ENCODE data around the gene ASPRV1. TPM values are rescaled to one million over a fixed set of nuclear protein-coding genes. Genes with fewer than 3 reads are reported as not detected.

ASPRV1 gene
- total and polyA plus RNA-seq, 2 donors from 2014 or later, result 1.6 to 2.1 TPM

DNA sequence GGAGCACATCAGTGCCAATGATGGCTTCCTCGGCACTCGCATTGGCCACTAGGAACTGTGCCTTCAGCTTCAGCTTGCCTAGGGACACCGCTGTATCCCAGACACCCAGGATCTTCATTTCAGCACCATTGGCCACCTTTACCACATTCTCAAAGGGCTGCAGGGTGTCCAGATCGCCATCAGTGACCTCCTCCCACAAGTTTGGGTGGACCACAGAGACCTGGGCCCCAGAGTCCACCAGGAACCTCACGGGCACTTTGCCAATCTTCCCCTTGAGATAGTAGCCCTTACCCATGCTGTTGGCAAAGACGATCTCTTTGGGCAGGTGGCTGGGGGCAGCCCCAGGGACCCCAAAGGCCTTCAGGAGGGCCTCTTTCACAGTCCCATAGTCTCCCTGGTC lies 610 bp downstream of the ASPRV1 start:
- peaks cover 0 to 3% (median 2%) of the 10 kb centered on the region in 3 donors for H3K4me1 ChIP-seq (ENCODE audit: control insufficient read depth in 2 of 3, insufficient read depth in 2 of 3, low read depth in 1 of 3, low read length in 3 of 3)
- no peak for FAIRE-seq
- no peaks in the 10 kb centered on the region for H3K27me3 ChIP-seq (ENCODE audit: control insufficient read depth, insufficient read depth, low read length)
- H3K4me3 ChIP-seq (ENCODE audit: low read length in 3 of 3), result no peak overlapping the region
- no peaks in the 10 kb centered on the region for H3K36me3 ChIP-seq (ENCODE audit: control insufficient read depth in 2 of 3, insufficient read depth in 3 of 3, low read length in 3 of 3)
- no peak overlapping the region for H3K27ac ChIP-seq (ENCODE audit: low read depth in 2 of 2, low read length in 2 of 2)
- no peaks in the 10 kb centered on the region for H3K9me3 ChIP-seq (ENCODE audit: control insufficient read depth in 2 of 3, insufficient read depth in 1 of 3, low read length in 3 of 3)
- no peak for DNase-seq
- TF ChIP-seq, protein P1, sequence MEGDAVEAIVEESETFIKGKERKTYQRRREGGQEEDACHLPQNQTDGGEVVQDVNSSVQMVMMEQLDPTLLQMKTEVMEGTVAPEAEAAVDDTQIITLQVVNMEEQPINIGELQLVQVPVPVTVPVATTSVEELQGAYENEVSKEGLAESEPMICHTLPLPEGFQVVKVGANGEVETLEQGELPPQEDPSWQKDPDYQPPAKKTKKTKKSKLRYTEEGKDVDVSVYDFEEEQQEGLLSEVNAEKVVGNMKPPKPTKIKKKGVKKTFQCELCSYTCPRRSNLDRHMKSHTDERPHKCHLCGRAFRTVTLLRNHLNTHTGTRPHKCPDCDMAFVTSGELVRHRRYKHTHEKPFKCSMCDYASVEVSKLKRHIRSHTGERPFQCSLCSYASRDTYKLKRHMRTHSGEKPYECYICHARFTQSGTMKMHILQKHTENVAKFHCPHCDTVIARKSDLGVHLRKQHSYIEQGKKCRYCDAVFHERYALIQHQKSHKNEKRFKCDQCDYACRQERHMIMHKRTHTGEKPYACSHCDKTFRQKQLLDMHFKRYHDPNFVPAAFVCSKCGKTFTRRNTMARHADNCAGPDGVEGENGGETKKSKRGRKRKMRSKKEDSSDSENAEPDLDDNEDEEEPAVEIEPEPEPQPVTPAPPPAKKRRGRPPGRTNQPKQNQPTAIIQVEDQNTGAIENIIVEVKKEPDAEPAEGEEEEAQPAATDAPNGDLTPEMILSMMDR (IDR thresholded peaks at IDR 0.05; ENCODE audit: borderline replicate concordance, extremely low read depth, insufficient read depth), result no peak
- no peak overlapping the region for H3K9ac ChIP-seq (ENCODE audit: low read length in 3 of 3)
- intact Hi-C loops (cut with DNase I), result no loop called here

DNA sequence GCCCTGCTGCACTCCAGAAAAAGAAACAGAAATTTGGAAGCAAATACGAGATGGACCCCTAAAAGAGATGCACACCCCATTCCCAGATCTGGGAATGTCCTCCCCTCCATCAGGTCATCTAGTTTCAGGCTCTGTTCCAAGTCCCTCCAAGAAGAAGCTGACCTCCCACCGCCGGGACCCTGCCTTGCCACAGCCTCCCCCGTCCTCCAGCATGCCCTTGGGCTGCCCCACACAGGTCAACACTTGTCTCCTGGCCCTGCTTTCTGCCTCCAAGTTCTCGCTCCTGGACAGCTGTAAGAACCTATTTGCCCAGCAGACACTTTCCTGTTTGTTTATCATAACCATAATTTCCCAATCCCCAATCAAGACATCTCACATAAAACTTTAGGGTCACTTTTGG lies 2.0 kb downstream of the ASPRV1 start:
- H3K9ac ChIP-seq (ENCODE audit: low read length in 3 of 3), result no peak overlapping the region
- intact Hi-C loops (cut with DNase I), result no loop called here
- H3K4me3 ChIP-seq (ENCODE audit: low read length in 3 of 3), result no peak overlapping the region
- H3K27ac ChIP-seq (ENCODE audit: low read depth in 2 of 2, low read length in 2 of 2), result no peak overlapping the region
- no peaks in the 10 kb centered on the region for H3K27me3 ChIP-seq (ENCODE audit: control insufficient read depth, insufficient read depth, low read length)
- TF ChIP-seq, protein P1 (IDR thresholded peaks at IDR 0.05; ENCODE audit: borderline replicate concordance, extremely low read depth, insufficient read depth), result no peak
- H3K36me3 ChIP-seq (ENCODE audit: control insufficient read depth in 2 of 3, insufficient read depth in 3 of 3, low read length in 3 of 3), result no peaks in the 10 kb centered on the region
- FAIRE-seq, result no peak
- peaks cover 0 to 2% (median 0%) of the 10 kb centered on the region in 3 donors for H3K4me1 ChIP-seq (ENCODE audit: control insufficient read depth in 2 of 3, insufficient read depth in 2 of 3, low read depth in 1 of 3, low read length in 3 of 3)
- no peak for DNase-seq
- H3K9me3 ChIP-seq (ENCODE audit: control insufficient read depth in 2 of 3, insufficient read depth in 1 of 3, low read length in 3 of 3), result no peaks in the 10 kb centered on the region

DNA sequence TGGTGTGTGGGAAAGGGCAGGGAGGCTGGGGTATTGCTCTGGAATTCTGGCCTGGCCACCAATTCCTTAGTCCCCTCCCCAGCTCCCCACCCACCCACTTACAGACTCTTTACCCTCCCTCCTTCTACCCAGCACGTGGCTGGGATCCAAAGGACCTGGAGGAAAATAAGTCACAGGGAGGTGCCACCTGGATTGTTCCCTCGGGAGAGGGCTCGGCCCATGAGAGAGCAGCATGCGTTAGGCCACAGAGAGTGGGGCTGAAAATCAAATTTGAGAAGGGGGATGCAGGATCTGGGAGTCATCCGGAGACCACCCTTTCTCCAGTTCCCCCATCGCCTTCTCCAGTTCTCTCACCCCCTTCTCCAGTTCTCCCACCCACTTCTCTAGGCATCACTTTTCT lies 3.0 kb downstream of the ASPRV1 start:
- no peaks in the 10 kb centered on the region for H3K9me3 ChIP-seq (ENCODE audit: control insufficient read depth in 2 of 3, insufficient read depth in 1 of 3, low read length in 3 of 3)
- no peaks in the 10 kb centered on the region for H3K36me3 ChIP-seq (ENCODE audit: control insufficient read depth in 2 of 3, insufficient read depth in 3 of 3, low read length in 3 of 3)
- H3K9ac ChIP-seq (ENCODE audit: low read length in 3 of 3), result no peak overlapping the region
- intact Hi-C loops (cut with DNase I), result no loop called here
- no peaks in the 10 kb centered on the region for H3K4me1 ChIP-seq (ENCODE audit: control insufficient read depth in 2 of 3, insufficient read depth in 2 of 3, low read depth in 1 of 3, low read length in 3 of 3)
- DNase-seq, result no peak
- FAIRE-seq, result no peak
- H3K27ac ChIP-seq (ENCODE audit: low read depth in 2 of 2, low read length in 2 of 2), result no peak overlapping the region
- H3K4me3 ChIP-seq (ENCODE audit: low read length in 3 of 3), result no peak overlapping the region
- H3K27me3 ChIP-seq (ENCODE audit: control insufficient read depth, insufficient read depth, low read length), result no peaks in the 10 kb centered on the region
- TF ChIP-seq, protein P1 (IDR thresholded peaks at IDR 0.05; ENCODE audit: borderline replicate concordance, extremely low read depth, insufficient read depth), result no peak

DNA sequence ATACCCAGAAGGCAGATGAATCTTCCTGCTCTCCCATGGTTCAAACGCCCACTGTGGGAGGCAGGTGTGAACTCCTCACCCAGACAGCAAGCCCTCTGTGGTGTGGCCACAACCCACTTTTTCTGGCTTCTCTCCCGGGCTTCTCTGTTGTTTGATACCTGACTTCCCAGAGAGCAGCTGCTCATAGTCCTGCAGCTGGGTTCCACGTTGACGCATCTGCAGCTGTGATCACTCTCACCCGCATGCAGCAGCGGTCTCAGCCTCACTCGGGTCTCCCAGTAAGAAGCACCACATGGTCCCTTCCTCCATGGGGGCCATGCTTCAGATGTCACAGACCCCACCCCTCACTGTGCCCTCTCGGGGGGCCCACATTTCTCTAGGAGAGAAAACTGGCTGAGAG lies 3.5 kb downstream of the ASPRV1 start:
- intact Hi-C loops (cut with DNase I), result no loop called here
- DNase-seq, result peak in 2 of 5 donors; percentile 8 to 37
- FAIRE-seq, result no peak

More for the DNA sequence above, 3.5 kb downstream of the ASPRV1 start:
- H3K9ac ChIP-seq (ENCODE audit: low read length in 3 of 3), result no peak overlapping the region
- no peaks in the 10 kb centered on the region for H3K9me3 ChIP-seq (ENCODE audit: control insufficient read depth in 2 of 3, insufficient read depth in 1 of 3, low read length in 3 of 3)
- H3K27ac ChIP-seq (ENCODE audit: low read depth in 2 of 2, low read length in 2 of 2), result no peak overlapping the region
- no peaks in the 10 kb centered on the region for H3K4me1 ChIP-seq (ENCODE audit: control insufficient read depth in 2 of 3, insufficient read depth in 2 of 3, low read depth in 1 of 3, low read length in 3 of 3)
- H3K27me3 ChIP-seq (ENCODE audit: control insufficient read depth, insufficient read depth, low read length), result no peaks in the 10 kb centered on the region
- TF ChIP-seq, protein P1 (IDR thresholded peaks at IDR 0.05; ENCODE audit: borderline replicate concordance, extremely low read depth, insufficient read depth), result no peak
- H3K4me3 ChIP-seq (ENCODE audit: low read length in 3 of 3), result no peak overlapping the region
- H3K36me3 ChIP-seq (ENCODE audit: control insufficient read depth in 2 of 3, insufficient read depth in 3 of 3, low read length in 3 of 3), result no peaks in the 10 kb centered on the region
